ENCODE measurements around the gene FOXD1. TPM values are rescaled to one million over a fixed set of nuclear protein-coding genes. Genes with fewer than 3 reads are reported as not detected.

Gene FOXD1
- polyA plus RNA-seq, 1 donor (not counting 4 experiments of a cell fraction or from before 2014, with no cell fraction given) = 7.0 TPM

DNA sequence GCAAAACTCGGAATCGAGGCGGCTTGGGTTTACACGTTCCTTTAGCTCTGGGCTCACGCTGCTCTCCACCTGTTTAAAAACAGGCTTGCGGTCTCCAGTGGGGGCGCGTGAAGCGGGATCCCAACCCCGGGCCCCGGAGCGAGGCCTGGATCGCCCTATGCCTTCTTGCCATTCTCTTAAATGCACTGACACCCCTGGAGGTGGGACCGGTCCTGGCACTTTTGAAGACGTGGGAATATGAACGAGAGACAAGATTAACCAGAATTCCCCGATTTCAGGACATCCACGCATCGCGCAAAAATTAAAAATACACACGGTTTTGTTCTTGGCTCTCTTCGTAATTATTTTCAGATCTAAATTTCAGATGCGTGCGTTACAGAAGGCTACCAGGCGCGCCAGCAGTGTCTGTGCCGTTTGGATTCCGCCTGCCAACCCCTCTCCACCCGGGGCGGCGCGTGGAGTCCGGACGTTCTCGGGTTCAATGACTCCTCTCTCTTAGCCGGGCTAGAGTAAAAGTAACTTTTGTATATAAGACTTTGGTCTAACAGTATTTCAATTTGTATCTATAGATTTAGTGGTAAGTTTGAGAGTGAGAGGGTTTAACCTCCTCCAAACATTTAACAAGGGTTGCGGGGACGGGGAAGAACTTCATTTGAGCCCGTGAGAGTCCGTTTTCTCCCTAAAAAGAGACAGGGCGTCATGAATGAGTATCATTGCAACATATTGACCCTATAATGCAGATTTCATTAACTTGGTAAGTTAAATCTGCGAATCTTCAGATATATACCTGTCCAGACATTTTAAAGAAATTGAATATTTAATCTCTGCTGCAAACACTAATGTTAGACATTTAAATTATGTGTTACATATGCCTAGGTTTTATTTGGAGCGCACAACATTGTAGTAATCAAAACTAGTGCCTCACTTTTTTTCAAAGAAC is 3.8 kb downstream of the FOXD1 start:
- dilution Hi-C loops (cut with MboI; ENCODE audit: extremely low pct_ligation_motif_present, low sequenced_read_pairs) = no loop called here
- Histone ChIP-seq H3K4me3 (ENCODE audit: control insufficient read depth in 2 of 3, extremely low read depth in 1 of 3, insufficient read depth in 2 of 3, low read depth in 1 of 3, low read length in 3 of 3) (peak overlapping the region; percentile 52 to 91 (median 67)), H4K20me1 (ENCODE audit: control insufficient read depth, extremely low read depth, insufficient read depth, low read length) (no peaks in the 10 kb centered on the region), H3K9me3 (ENCODE audit: control insufficient read depth, low read depth, low read length) (no peaks in the 10 kb centered on the region), H3K36me3 (ENCODE audit: control insufficient read depth in 2 of 2, extremely low read depth in 1 of 2, insufficient read depth in 2 of 2, low read length in 2 of 2) (no peaks in the 10 kb centered on the region), H2AFZ (ENCODE audit: control insufficient read depth, low read length) (no peak overlapping the region), H3K4me2 (ENCODE audit: control insufficient read depth, extremely low read depth, insufficient read depth, low read depth, low read length) (peak overlapping the region; percentile 77), H3K9ac (ENCODE audit: control insufficient read depth, extremely low read depth, insufficient read depth, low read length) (no peak overlapping the region), H3K4me1 (ENCODE audit: control insufficient read depth, extremely low read depth, insufficient read depth, low read length) (peaks cover 10% of the 10 kb centered on the region), H3K27ac (ENCODE audit: control insufficient read depth, insufficient read depth, low read length) (no peak overlapping the region), H3K79me2 (ENCODE audit: control insufficient read depth, insufficient read depth, low read length) (peaks cover 29% of the 10 kb centered on the region), H3K9me1 (ENCODE audit: control insufficient read depth, extremely low read depth, insufficient read depth, low read length) (no peaks in the 10 kb centered on the region), H3K27me3 (ENCODE audit: control insufficient read depth, extremely low read depth, insufficient read depth, low read length) (peaks cover 18% of the 10 kb centered on the region)
- TF ChIP-seq, protein P1, sequence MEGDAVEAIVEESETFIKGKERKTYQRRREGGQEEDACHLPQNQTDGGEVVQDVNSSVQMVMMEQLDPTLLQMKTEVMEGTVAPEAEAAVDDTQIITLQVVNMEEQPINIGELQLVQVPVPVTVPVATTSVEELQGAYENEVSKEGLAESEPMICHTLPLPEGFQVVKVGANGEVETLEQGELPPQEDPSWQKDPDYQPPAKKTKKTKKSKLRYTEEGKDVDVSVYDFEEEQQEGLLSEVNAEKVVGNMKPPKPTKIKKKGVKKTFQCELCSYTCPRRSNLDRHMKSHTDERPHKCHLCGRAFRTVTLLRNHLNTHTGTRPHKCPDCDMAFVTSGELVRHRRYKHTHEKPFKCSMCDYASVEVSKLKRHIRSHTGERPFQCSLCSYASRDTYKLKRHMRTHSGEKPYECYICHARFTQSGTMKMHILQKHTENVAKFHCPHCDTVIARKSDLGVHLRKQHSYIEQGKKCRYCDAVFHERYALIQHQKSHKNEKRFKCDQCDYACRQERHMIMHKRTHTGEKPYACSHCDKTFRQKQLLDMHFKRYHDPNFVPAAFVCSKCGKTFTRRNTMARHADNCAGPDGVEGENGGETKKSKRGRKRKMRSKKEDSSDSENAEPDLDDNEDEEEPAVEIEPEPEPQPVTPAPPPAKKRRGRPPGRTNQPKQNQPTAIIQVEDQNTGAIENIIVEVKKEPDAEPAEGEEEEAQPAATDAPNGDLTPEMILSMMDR (optimal IDR thresholded peaks at IDR 0.05 in 1 of 3, IDR thresholded peaks at IDR 0.05 in 1 of 3, conservative IDR thresholded peaks at IDR 0.05 in 1 of 3; ENCODE audit: extremely low read depth in 1 of 3, insufficient read depth in 2 of 3, low read length in 3 of 3) = peak in 1 of 3 experiments; percentile 13
- no peak for TF ChIP-seq EZH2 (IDR thresholded peaks at IDR 0.05; ENCODE audit: low read length)
- DNase-seq (ENCODE audit: low read depth, low spot score) = no peak
- FAIRE-seq = no peak

DNA sequence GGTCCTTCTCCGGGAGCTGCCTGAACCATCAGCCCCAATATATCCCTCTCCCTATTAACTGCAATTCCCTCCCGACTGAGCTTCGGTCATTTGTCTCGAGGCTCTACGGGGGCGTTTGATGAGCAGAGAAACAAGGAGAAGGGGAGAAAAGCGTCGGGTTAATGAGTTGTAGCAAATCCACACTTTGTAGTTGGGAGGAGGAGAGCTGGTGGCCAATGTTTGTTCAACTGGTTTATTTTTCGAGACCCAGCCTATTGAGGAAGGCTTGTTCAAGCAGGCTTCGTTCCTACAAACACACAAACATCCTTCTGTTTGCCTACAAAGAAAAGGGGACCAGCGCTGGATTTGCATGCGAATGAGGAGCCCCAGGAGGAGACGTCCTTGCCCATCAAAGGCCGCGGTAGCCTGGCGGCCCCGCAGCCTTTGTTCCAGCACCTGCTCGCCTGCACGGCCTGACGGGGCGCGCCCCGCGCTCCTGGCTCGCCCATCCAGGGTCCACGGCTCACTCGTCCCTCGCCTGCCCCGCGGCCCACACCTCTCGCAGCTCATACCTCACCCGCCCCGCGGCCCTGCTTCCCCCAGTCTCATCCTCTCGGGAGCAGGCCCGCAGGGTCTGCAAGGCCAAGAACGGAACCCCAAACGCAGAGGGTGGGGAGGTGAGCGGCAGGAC is 4.6 kb downstream of the FOXD1 start:
- H3K9ac ChIP-seq (ENCODE audit: control insufficient read depth, extremely low read depth, insufficient read depth, low read length) = no peak overlapping the region
- DNase-seq (ENCODE audit: low read depth, low spot score) (no peak), FAIRE-seq (no peak)
- H3K79me2 ChIP-seq (ENCODE audit: control insufficient read depth, insufficient read depth, low read length) = peaks cover 29% of the 10 kb centered on the region
- no peak overlapping the region for H2AFZ ChIP-seq (ENCODE audit: control insufficient read depth, low read length)
- no peaks in the 10 kb centered on the region for H3K36me3 ChIP-seq (ENCODE audit: control insufficient read depth in 2 of 2, extremely low read depth in 1 of 2, insufficient read depth in 2 of 2, low read length in 2 of 2)
- H3K4me2 ChIP-seq (ENCODE audit: control insufficient read depth, extremely low read depth, insufficient read depth, low read depth, low read length) = peak overlapping the region; percentile 77
- H3K27ac ChIP-seq (ENCODE audit: control insufficient read depth, insufficient read depth, low read length) = no peak overlapping the region
- no peaks in the 10 kb centered on the region for H3K9me3 ChIP-seq (ENCODE audit: control insufficient read depth, low read depth, low read length)
- H3K9me1 ChIP-seq (ENCODE audit: control insufficient read depth, extremely low read depth, insufficient read depth, low read length) = no peaks in the 10 kb centered on the region
- peaks cover 6% of the 10 kb centered on the region for H3K4me1 ChIP-seq (ENCODE audit: control insufficient read depth, extremely low read depth, insufficient read depth, low read length)
- no peak for TF ChIP-seq EZH2 (IDR thresholded peaks at IDR 0.05; ENCODE audit: low read length)
- TF ChIP-seq, protein P1 (optimal IDR thresholded peaks at IDR 0.05 in 1 of 3, IDR thresholded peaks at IDR 0.05 in 1 of 3, conservative IDR thresholded peaks at IDR 0.05 in 1 of 3; ENCODE audit: extremely low read depth in 1 of 3, insufficient read depth in 2 of 3, low read length in 3 of 3) = no peak
- dilution Hi-C loops (cut with MboI; ENCODE audit: extremely low pct_ligation_motif_present, low sequenced_read_pairs) = no loop called here
- peaks cover 17% of the 10 kb centered on the region for H3K27me3 ChIP-seq (ENCODE audit: control insufficient read depth, extremely low read depth, insufficient read depth, low read length)
- peak overlapping the region in 2 of 3 experiments; percentile 19 to 52 for H3K4me3 ChIP-seq (ENCODE audit: control insufficient read depth in 2 of 3, extremely low read depth in 1 of 3, insufficient read depth in 2 of 3, low read depth in 1 of 3, low read length in 3 of 3)
- no peaks in the 10 kb centered on the region for H4K20me1 ChIP-seq (ENCODE audit: control insufficient read depth, extremely low read depth, insufficient read depth, low read length)

All from keratinocyte (primary cell).